ENCODE measurements around the gene ZBTB20. TPM values are rescaled to one million over a fixed set of nuclear protein-coding genes. Genes with fewer than 3 reads are reported as not detected.

The ZBTB20 gene
- total RNA-seq, 2 donors from 2014 or later = 19.8 to 23.1 TPM

GRCh38 chr3:114446600-114446999 lies 700.5 kb downstream of the ZBTB20 start:
- Mint-ChIP-seq H3K4me1 (ENCODE audit: low read depth) (peaks cover 8% of the 10 kb centered on the region), H3K9me3 (no peaks in the 10 kb centered on the region), H3K36me3 (ENCODE audit: insufficient read depth in 2 of 2) (no peaks in the 10 kb centered on the region), H3K27me3 (ENCODE audit: low read depth) (no peaks in the 10 kb centered on the region), H3K4me3 (no peak overlapping the region), H3K27ac (no peak overlapping the region)
- no peak for DNase-seq
- no peak for ATAC-seq (replicated peaks in 1 of 2)

- no peaks in the 10 kb centered on the region for H3K36me3 Mint-ChIP-seq (ENCODE audit: insufficient read depth in 2 of 2)
- H3K4me1 Mint-ChIP-seq (ENCODE audit: low read depth) = no peaks in the 10 kb centered on the region
- no peak for ATAC-seq (replicated peaks in 1 of 2)
- no peaks in the 10 kb centered on the region for H3K27me3 Mint-ChIP-seq (ENCODE audit: low read depth)
- H3K9me3 Mint-ChIP-seq = no peaks in the 10 kb centered on the region
- no peak for DNase-seq
- no peak overlapping the region for H3K27ac Mint-ChIP-seq
- no peak overlapping the region for H3K4me3 Mint-ChIP-seq
Measured at GRCh38 chr3:114445233-114445632, 701.9 kb downstream of the ZBTB20 start.

GRCh38 chr3:114444216-114444615 lies 702.9 kb downstream of the ZBTB20 start:
- ATAC-seq (replicated peaks in 1 of 2) = no peak
- Mint-ChIP-seq H3K27me3 (ENCODE audit: low read depth) (no peaks in the 10 kb centered on the region), H3K9me3 (no peaks in the 10 kb centered on the region), H3K36me3 (ENCODE audit: insufficient read depth in 2 of 2) (no peaks in the 10 kb centered on the region), H3K4me1 (ENCODE audit: low read depth) (no peaks in the 10 kb centered on the region), H3K4me3 (no peak overlapping the region), H3K27ac (no peak overlapping the region)
- no peak for DNase-seq

GRCh38 chr3:114442246-114442645 lies 704.8 kb downstream of the ZBTB20 start:
- Mint-ChIP-seq H3K4me3 (no peak overlapping the region), H3K4me1 (ENCODE audit: low read depth) (peaks cover 11% of the 10 kb centered on the region), H3K9me3 (no peaks in the 10 kb centered on the region), H3K27ac (no peak overlapping the region), H3K36me3 (ENCODE audit: insufficient read depth in 2 of 2) (no peaks in the 10 kb centered on the region), H3K27me3 (ENCODE audit: low read depth) (no peaks in the 10 kb centered on the region)
- no peak for ATAC-seq (replicated peaks in 1 of 2)
- no peak for DNase-seq

- peaks cover 11% of the 10 kb centered on the region for H3K4me1 Mint-ChIP-seq (ENCODE audit: low read depth)
- no peak for DNase-seq
Measured at GRCh38 chr3:114441386-114441785, 705.7 kb downstream of the ZBTB20 start.

GRCh38 chr3:114440700-114441099 lies 706.4 kb downstream of the ZBTB20 start:
- H3K4me1 Mint-ChIP-seq (ENCODE audit: low read depth) = peaks cover 11% of the 10 kb centered on the region
- H3K27ac Mint-ChIP-seq = no peak overlapping the region
- DNase-seq (no peak), ATAC-seq (replicated peaks in 1 of 2) (no peak)
- no peaks in the 10 kb centered on the region for H3K9me3 Mint-ChIP-seq
- no peaks in the 10 kb centered on the region for H3K36me3 Mint-ChIP-seq (ENCODE audit: insufficient read depth in 2 of 2)
- H3K4me3 Mint-ChIP-seq = no peak overlapping the region
- H3K27me3 Mint-ChIP-seq (ENCODE audit: low read depth) = no peaks in the 10 kb centered on the region

More at GRCh38 chr3:114441386-114441785, 705.7 kb downstream of the ZBTB20 start:
- H3K36me3 Mint-ChIP-seq (ENCODE audit: insufficient read depth in 2 of 2) = no peaks in the 10 kb centered on the region
- no peaks in the 10 kb centered on the region for H3K27me3 Mint-ChIP-seq (ENCODE audit: low read depth)
- ATAC-seq (replicated peaks in 1 of 2) = no peak
- no peaks in the 10 kb centered on the region for H3K9me3 Mint-ChIP-seq
- no peak overlapping the region for H3K27ac Mint-ChIP-seq
- no peak overlapping the region for H3K4me3 Mint-ChIP-seq

GRCh38 chr3:114439284-114439683 lies 707.8 kb downstream of the ZBTB20 start:
- no peak for DNase-seq
- Mint-ChIP-seq H3K4me3 (no peak overlapping the region), H3K27ac (no peak overlapping the region), H3K4me1 (ENCODE audit: low read depth) (peaks cover 11% of the 10 kb centered on the region), H3K27me3 (ENCODE audit: low read depth) (no peaks in the 10 kb centered on the region), H3K36me3 (ENCODE audit: insufficient read depth in 2 of 2) (no peaks in the 10 kb centered on the region), H3K9me3 (no peaks in the 10 kb centered on the region)
- no peak for ATAC-seq (replicated peaks in 1 of 2)

GRCh38 chr3:114437897-114438296 lies 709.2 kb downstream of the ZBTB20 start:
- peaks cover 11% of the 10 kb centered on the region for H3K4me1 Mint-ChIP-seq (ENCODE audit: low read depth)
- H3K36me3 Mint-ChIP-seq (ENCODE audit: insufficient read depth in 2 of 2) = no peaks in the 10 kb centered on the region
- H3K4me3 Mint-ChIP-seq = no peak overlapping the region
- ATAC-seq (replicated peaks in 1 of 2) = no peak
- H3K27me3 Mint-ChIP-seq (ENCODE audit: low read depth) = no peaks in the 10 kb centered on the region
- no peaks in the 10 kb centered on the region for H3K9me3 Mint-ChIP-seq
- no peak for DNase-seq
- no peak overlapping the region for H3K27ac Mint-ChIP-seq

GRCh38 chr3:114436182-114436581 lies 710.9 kb downstream of the ZBTB20 start:
- DNase-seq = no peak
- Mint-ChIP-seq H3K36me3 (ENCODE audit: insufficient read depth in 2 of 2) (no peaks in the 10 kb centered on the region), H3K9me3 (no peaks in the 10 kb centered on the region), H3K27me3 (ENCODE audit: low read depth) (no peaks in the 10 kb centered on the region), H3K4me1 (ENCODE audit: low read depth) (peaks cover 11% of the 10 kb centered on the region), H3K4me3 (no peak overlapping the region), H3K27ac (no peak overlapping the region)
- ATAC-seq (replicated peaks in 1 of 2) = no peak

- no peak for DNase-seq
- Mint-ChIP-seq H3K27me3 (ENCODE audit: low read depth) (no peaks in the 10 kb centered on the region), H3K9me3 (no peaks in the 10 kb centered on the region), H3K36me3 (ENCODE audit: insufficient read depth in 2 of 2) (no peaks in the 10 kb centered on the region), H3K4me3 (no peak overlapping the region), H3K4me1 (ENCODE audit: low read depth) (peaks cover 11% of the 10 kb centered on the region), H3K27ac (no peak overlapping the region)
- ATAC-seq (replicated peaks in 1 of 2) = no peak
Measured at GRCh38 chr3:114435386-114436115, 711.5 kb downstream of the ZBTB20 start.

- Mint-ChIP-seq H3K27ac (no peak overlapping the region), H3K4me3 (no peak overlapping the region), H3K27me3 (ENCODE audit: low read depth) (no peaks in the 10 kb centered on the region), H3K36me3 (ENCODE audit: insufficient read depth in 2 of 2) (no peaks in the 10 kb centered on the region), H3K9me3 (no peaks in the 10 kb centered on the region), H3K4me1 (ENCODE audit: low read depth) (no peaks in the 10 kb centered on the region)
- ATAC-seq (replicated peaks in 1 of 2) = no peak
- no peak for DNase-seq
Measured at GRCh38 chr3:114432310-114432709, 714.8 kb downstream of the ZBTB20 start.

GRCh38 chr3:114428044-114428595 lies 719.0 kb downstream of the ZBTB20 start:
- H3K27ac Mint-ChIP-seq = no peak overlapping the region
- DNase-seq (no peak), ATAC-seq (replicated peaks in 1 of 2) (no peak)
- no peaks in the 10 kb centered on the region for H3K4me1 Mint-ChIP-seq (ENCODE audit: low read depth)
- no peak overlapping the region for H3K4me3 Mint-ChIP-seq
- no peaks in the 10 kb centered on the region for H3K36me3 Mint-ChIP-seq (ENCODE audit: insufficient read depth in 2 of 2)
- no peaks in the 10 kb centered on the region for H3K9me3 Mint-ChIP-seq
- H3K27me3 Mint-ChIP-seq (ENCODE audit: low read depth) = no peaks in the 10 kb centered on the region

- Mint-ChIP-seq H3K9me3 (no peaks in the 10 kb centered on the region), H3K4me3 (no peak overlapping the region), H3K36me3 (ENCODE audit: insufficient read depth in 2 of 2) (no peaks in the 10 kb centered on the region), H3K27ac (no peak overlapping the region), H3K27me3 (ENCODE audit: low read depth) (no peaks in the 10 kb centered on the region), H3K4me1 (ENCODE audit: low read depth) (peaks cover 1% of the 10 kb centered on the region)
- ATAC-seq (replicated peaks in 1 of 2) = no peak
- no peak for DNase-seq
Measured at GRCh38 chr3:114427285-114428043, 719.6 kb downstream of the ZBTB20 start.

Data from activated T-cell treated with anti-CD3 and anti-CD28 coated beads, Interleukin-2, amount 50 U/mL, for 72 hours (primary cell).